NCI-H1105 (cell line): Measurements from ENCODE around the gene ADK.
A peak's percentile ranks its signal among the peaks of the same experiment; 100 is the strongest.
"Not testable (repeated sequence)": the region's sequence is repeated elsewhere in the genome, so short reads cannot be mapped to it uniquely, and the experiment has no call there.

Experiments used
- DNase-seq: peaks from one replicate; lab custom pipeline; 2025; lab: John Stamatoyannopoulos, UW

ADK gene

GRCh38 chr10:74300666-74301065, 149.6 kb downstream of the ADK start:
- DNase-seq = no peak

GRCh38 chr10:74305730-74306129, 154.7 kb downstream of the ADK start:
- no peak for DNase-seq

DNA sequence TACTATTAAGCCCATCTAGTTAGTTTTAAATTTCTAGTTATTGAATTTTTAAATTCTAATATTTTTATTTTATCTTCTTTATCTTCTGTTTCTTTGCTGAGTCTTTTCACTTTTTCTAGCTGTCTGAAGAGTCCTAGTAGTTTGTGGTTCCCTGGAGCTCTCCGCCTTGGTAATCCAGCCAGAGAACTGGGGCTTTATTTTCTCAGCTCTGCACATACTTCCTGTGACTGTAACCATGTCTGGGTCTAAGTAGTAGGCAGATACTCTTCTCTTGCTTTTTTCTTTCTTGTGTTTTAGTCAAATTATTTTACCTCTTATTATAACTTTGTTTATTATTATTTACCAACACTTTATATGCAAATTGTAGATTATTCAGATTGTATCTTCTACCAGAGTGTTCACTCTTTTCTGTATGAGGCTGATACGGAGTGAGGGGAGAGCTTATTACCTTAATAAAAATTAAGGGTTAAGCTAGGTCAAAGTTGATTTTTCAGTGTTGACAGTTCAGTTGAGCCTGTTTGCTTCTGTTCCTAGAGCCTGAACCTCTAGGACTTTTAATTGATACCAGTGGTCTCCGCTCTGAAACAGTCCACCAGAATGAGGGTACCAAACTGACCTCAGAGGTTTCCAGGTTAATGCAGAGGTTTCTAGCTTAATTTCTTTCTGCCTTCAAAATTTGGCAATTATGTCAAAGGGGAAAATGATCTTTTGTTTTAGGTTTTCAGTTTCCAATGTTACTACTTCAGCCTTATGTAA, 155.4 kb downstream of the ADK start:
- no peak for DNase-seq

- DNase-seq = peak; percentile 34
Observed at GRCh38 chr10:74307061-74307651, 156.1 kb downstream of the ADK start.

DNA sequence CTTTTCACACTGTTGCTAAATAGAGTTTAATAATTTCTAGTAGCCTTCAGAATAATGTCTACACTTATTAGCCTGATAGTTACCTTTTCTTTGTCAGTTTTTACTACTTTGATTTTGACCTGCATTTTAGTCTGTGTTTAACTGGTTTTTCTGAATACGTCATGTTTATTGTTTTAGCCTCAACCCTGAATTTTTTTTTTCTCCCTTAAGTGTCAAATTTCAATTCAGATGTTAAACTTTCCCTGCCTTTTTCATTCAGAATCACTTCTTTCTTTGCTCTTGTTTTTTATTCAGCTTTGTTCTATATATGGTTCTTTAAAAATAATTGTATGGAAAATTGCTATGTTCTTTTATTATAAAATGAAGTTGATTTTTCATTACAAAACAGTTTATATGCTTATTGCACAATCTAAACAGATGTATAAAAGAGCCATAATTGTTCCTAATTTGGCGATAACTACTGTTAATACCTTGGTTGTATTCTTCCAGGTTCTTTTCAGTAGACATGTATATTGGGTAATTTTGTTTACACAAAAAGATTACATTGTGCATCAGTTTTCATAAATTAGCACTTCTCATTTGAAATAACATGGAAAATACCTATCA, 159.7 kb downstream of the ADK start:
- DNase-seq = no peak

DNA sequence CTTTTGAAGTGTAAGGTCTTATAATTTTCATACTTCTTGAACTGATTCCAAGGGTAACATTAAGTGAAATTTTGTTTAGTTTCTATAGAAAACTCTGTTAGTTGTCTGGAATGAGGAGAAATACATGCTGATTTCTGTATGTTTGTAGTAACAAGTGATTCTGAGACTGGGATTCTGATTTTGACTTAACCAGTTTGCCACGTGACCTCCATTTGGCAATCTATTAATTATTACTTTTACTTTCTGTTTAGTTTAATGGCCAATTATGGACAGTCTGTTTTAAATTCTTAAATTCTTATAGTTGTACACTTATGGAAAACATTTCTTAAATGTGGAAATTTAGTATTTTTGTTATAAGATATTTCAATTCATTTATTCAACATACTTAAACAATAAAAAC, 163.1 kb downstream of the ADK start:
- DNase-seq = no peak

DNA sequence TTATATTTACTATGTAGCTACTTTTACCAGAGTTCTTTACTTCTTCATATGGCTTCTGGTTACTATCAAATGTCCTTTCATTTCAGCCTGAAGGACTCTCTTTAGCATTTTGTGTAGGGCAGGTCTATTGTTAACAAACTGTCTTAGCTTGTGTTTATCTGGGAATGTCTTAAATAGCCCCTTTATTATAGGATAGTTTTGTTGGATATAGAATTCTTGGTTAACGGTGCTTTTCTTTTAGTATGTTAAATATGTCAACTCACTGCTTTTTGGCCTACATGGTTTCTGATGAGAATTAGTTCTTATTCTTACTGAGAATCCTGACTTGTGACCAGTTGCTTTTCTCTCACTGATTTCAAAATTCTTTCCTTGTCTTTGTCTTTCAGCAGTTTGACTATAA, 169.0 kb downstream of the ADK start:
- no peak for DNase-seq

DNA sequence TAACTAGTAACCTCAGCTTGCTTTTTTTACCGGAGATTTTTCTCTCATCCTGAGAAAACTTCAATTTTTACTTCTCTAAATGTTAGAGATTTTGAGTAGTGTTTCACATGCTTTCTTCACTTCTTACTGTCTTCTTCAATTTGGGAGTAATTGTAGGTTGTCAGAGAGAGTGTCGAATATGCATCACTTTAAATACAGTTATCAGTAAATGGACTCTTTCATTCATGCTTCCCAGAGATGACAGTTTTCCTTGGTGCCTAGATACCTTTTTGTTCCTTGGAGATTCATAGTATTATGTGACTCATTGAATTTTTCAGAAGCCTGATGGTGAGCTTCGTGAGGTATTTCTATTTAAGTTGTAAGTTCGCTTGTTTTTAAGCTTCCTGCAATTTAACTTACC, 169.7 kb downstream of the ADK start:
- no peak for DNase-seq

DNA sequence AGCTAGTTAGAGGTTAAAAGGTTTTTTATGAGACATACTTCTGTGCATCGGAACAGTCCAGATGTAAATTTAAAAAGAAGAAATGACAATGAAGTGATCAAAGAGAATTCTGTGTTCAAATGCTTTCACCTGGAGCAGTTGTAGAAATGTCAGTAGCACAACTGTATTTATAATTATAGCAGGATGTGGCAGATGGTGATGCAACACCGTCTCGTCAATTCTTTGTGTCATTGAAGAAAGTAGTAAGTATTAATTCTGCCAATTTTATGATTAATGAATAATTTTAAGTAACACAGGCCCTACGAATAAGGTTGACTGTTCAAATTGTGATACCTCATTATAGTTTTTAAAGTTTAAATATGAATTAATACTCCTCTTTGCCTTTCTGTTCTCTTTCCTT, 171.1 kb downstream of the ADK start:
- no peak for DNase-seq

DNA sequence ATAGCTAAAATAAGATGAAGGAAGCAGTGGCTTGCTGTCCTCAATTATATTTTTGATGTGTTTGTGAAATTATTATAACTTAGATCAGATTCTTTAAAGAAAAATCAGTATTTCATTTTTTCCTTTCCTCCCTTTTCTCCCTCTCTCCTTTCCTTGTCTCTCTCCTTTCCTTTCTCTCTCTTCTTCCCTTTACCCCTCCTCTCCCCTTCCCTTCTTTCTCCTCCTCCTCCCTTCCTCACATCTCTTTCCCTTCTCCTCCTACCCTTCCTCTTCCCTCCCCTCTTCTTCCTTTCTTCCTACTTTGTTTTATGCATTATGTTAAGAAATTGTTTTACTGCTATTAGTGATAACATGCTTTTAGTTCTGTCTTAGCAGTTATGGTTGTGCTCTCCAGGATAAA, 171.5 kb downstream of the ADK start:
- DNase-seq = no peak

- no peak for DNase-seq
Observed at GRCh38 chr10:74328388-74328787, 177.4 kb downstream of the ADK start.

- DNase-seq = no peak
Observed at GRCh38 chr10:74329873-74330272, 178.9 kb downstream of the ADK start.

- no peak for DNase-seq
Observed at GRCh38 chr10:74330646-74331045, 179.6 kb downstream of the ADK start.

- no peak for DNase-seq
Observed at GRCh38 chr10:74332398-74332797, 181.4 kb downstream of the ADK start.

DNA sequence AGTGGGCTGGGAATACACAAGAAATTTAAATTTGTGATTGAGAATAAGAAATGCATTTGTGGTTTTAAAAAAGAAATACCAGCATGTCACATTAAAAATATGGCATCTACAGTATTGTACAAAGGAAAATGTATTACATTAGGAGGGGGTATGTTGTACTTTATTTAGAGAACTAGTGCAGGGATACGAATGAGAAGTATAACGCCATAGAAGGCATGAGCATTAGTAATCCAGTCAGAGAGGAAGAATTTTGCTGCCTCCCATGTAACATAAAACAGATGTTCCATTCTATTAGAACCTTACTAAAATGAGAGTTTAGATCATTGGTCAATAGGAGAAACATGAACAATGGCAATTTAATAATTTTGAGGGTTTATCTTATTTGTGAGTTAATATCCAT, 182.2 kb downstream of the ADK start:
- DNase-seq = no peak

GRCh38 chr10:74334221-74334620, 183.2 kb downstream of the ADK start:
- no peak for DNase-seq

GRCh38 chr10:74335501-74335900, 184.5 kb downstream of the ADK start:
- no peak for DNase-seq

DNA sequence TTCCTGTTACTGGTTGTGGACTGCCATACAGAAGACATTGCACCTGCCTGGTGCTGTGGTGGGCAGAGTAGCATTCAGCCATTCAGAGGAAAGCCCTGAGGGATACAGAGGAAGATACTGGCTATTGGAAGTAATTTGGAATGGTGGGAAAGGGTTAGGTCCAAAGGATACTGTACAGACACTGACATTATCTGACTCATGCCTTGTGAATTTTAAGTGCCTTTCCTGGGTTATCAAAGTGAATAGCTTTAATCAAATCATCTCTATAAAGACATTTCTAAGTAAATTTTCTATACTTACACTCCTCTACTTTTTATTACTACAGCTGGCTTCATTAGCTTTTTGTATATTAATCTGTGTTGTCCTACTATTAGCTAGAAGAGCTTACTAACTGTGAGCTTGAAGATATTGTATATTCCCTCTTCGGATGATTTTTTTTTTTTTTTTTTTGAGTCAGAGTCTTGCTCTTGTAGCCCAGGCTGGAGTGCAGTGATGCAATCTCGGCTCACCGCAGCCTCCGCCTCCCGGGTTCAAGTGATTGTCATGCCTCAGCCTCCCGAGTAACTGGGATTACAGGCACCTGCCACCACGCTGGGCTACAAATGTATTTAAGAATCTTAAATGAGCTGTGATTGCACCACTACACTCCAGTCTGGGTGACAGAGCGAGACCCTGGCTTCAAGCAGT, 186.5 kb downstream of the ADK start:
- DNase-seq = no peak

DNA sequence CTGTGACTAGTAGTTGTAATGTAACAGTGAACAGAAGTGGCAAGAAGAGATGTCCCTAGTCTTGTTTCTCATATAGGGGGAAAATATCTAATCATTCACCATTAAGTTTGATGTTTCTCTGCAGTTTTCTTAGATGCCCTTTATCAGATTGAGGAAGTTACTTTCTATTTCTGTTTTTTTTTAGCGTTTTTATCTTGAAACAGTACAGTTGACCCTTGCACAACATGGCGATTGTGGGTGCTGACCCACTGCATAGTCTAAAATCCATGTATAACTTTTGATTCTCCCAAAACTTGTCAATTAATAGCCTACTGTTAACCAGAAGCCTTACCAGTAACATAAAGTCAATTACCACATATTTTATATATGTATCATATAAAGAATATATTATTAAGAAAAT, 192.0 kb downstream of the ADK start:
- DNase-seq = no peak

DNA sequence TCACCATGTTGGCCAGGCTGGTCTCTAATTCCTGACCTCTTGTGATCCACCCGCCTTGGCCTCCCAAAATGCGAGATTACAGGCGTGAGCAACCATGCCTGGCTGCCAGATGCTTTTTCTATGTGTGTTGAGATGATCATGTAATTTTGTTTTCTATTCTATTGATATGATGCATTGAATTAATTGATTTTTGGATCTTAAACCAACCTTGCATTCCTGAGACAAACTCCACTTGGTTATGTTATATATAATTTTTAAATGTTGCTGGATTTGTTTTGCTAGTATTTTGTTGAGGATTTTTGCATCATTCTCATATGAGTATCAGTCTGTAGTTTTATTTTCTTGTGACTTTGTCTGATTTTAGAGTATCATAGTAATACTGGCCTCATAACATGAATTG, 192.8 kb downstream of the ADK start:
- DNase-seq = no peak

DNA sequence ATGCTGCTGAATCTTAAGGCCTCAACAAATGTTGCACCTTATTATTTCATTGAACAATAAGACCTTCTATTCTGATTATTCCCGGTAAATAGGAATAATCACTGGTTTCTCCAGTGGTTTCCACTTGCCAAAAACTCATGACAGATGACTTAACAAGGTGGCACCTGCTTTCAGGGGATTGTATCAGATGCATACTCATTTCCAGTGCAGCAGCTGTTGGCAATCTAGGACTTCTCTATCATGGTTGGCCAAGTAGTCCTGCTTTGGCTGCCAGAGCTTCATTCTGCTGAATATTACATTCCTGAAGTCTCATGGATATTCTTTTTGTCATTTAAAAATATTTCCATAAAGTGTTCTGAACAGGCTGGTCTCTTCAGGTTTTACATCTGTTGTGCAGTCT, 193.3 kb downstream of the ADK start:
- no peak for DNase-seq

DNA sequence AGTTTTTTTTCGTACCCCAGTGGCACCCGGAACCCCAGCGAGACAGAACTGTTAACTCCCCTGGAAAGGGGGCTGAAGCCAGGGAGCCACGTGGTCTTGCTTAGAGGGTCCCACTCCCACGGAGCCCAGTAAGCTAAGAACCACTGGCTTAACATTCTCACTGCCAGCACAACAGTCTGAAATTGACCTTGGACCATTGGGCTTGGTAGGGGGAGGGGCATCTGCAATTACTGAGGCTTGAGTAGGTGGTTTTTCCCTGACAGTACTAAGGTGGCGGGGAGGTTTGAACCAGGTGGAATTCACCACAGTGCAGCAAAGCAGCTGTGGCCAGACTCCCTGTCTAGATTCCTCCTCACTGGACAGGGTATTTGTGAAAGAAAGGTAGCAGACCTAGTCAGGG, 196.5 kb downstream of the ADK start:
- DNase-seq = no peak

- DNase-seq = not testable (repeated sequence)
Observed at GRCh38 chr10:74353021-74353420, 202.0 kb downstream of the ADK start.
